ENCODE data around the gene SETD3.

SETD3 gene

DNA sequence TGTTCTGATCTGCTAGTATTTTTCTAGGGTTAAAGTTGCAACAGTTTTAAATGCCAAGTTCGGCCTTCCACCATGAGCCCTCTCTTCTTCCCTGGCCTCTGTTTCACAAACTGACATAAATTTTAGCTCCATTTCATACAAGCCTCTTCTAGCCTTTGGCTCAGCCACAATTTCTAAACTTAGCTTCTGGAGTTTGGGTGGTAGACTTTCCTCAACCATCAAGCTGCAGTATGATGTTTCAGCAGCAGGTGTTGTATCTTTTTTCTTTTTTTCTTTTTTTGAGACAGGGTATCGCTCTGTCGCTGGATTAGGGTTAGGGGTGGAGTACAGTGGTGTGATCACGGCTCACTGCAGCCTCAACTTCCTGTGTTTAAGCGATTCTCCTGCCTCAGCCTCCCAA lies 29.4 kb downstream of the SETD3 start:
- DNase-seq, result no peak

DNA sequence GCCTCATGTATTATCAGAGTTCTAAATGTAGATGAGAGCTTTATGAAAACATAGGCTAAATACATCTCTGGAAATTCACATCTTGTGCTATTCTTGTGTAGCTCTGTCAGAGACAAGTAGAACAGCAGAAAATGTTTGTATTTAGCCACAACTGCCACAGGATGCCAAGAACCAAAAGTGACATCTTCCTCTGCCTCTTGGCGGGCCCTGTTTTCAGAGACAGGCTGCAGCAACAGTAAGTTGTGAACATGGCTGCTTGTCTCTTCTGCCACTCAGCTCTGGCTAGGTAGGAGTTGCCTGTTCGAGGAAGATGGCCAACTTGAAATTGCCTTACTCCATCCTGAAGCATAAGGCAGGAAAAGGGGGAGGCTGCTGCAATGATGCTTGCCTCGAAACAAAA lies 30.4 kb downstream of the SETD3 start:
- DNase-seq, result no peak

DNA sequence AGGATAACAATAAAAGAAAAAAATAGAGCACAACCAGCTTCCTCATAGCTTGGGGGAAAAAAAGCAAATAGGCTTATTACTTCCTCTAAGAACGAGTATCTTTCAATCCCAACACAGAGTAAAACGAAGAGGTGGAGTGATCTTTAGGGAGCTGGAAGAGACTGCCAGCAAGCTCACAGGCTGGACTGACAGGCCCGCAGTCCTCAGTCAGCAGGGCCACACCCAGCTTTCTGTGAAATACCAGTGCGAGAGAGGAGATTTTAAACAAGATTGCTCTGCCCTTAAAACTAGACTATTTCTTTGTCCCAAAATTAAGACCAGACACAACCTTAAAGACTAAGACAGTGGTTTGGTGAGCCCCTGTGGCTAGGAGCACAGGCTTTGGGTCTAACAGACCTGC lies 32.9 kb downstream of the SETD3 start:
- no peak for DNase-seq

DNA sequence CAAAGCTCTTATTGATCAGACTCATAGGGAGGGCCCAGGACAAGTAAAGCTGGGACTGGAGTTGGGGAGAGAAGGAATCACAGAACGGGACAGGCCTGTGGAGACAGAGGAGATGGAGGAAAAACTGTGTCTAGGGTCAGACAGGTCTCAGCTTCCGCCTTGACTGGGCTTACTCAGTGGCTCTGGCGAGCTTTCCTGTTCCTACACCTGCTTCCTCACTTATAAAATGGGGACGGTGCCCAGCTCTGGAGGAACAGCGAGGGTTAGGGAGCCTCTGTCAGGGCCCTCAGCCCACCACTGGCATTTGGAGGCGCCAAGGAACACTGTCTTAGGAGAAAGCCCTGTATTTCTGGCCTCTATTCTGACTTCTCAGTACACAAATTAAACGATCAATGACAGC lies 34.7 kb downstream of the SETD3 start:
- no peak for DNase-seq

DNA sequence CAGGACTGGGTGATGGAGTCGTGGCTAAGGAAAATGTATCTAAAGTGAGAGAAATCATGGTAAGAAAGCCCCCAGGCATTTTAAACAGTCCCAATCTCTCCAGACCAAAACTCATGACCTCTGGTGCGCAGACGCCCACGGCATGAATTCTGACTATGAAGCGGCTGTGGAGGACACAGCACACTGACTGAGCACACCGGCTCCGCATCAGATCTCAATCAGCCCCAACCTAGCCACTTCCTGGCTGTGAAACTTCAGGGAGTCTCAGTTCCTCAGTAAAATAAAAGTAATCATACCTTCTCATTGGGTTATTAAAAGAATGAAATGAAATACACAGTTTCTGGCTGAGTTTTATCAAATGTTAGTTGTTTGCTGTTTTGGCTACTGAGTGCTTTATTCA lies 38.7 kb downstream of the SETD3 start:
- no peak for DNase-seq

DNA sequence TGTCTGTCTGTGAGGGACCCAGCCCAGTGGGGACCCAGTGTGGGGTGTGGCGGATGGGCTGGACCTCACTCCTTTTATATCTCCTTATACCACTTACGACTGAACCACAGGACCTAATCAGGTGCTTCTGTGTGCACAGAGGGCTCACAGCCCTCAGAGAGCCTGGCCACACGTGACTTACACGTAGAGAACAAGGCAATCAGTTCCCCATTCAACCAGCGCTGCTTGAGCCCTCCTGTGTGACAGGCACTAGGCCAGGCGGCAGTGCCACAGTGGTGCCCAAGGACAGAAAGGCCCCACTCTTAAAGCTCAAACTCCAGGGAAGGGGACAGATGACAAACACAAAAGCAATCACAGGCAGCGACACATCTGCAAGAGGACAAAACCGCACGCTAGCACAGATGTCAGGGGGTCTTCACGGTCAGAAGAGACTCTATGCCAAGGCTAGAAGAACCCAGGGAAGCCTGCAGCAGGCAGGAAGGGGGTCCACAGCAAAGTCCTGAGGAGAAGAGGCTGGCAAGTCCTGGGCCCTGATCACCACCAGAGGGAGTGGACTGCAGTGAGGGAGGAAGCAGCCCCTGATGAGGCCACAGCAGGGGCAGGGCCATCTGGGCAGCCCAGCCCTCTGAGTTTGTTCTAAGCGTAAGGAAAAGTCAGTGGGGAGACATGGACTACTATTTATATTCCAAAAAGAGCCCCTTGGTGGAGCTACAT lies 39.3 kb downstream of the SETD3 start:
- no peak for DNase-seq

DNA sequence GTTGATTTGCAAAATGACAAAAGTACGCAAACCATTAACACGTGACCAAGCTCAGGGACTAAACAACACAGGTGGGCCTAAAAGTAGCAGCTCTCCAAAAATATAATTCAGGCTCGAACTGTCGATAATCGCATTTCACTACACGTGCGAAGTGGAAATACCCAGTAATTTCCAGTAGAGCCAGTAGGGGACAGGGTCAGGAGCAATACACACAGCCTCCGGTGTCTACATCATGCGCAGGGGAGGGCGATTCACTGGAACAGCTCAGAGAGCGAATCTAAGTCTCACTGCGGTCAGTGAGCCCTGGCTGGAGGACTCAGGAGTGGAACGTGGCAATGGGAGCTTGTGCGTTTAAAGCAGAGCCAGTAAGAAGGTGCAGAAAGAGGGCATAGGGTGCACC lies 40.4 kb downstream of the SETD3 start:
- no peak for DNase-seq

DNA sequence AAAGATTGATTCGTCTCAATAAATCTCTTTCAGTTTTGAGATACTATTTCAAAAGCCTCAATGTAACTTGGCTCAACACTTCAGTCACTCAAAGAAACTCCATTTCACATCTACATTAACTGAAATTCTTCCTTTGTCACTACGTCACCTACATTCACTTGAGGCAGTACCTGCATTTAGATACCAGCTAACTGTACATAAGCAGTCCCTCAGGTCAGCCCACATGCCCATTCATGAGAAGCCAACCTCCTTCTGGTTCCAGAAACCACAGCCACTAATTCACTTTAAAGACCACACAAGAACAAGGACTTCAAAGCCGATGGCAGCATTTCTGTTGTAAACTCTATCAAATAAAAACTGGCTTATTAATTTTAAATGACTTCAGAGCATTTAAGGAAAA lies 43.0 kb downstream of the SETD3 start:
- no peak for DNase-seq

DNA sequence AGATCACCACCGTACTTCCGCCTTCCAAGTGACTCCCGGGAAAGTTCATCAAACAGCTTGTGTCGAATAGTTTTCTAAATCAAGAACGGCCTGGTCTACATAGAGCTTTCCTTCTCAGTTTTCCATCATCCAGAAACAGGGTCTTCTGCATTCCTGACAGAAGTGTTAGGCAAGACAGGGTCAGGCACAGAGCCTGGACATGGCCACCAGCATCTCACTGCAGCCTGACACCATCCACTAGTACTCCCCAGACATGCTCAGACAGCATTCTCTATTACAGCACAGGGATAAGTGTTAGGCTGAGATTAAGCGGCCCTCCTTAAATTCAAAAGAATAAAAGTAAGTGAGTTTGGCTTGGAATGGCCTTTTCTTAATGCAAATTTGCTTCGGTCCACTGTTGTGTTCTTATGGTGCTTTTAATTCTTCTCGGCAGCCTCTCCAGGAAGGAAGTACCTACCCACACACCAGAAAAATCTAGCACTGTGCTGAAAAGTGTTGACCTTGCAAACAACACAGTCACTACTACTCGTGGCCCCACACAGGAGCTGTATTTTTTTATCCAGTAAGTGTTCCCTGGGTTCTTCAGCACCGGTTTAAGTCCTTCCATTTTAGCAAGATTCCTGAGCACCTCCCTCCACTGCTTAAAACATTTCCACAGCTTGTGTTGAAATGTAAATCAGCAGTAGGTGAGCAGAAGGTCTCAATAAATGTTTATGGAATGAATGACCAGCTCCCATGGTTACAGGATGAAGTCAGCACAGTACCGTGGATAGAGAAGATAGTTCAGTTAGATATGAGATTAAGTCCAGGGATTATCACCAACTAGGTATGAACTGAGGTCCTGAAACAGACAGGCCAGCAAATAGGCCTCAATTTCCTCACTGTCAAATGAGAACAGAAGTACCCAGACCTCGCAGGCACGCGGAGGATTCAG lies 44.1 kb downstream of the SETD3 start:
- no peak for DNase-seq

DNA sequence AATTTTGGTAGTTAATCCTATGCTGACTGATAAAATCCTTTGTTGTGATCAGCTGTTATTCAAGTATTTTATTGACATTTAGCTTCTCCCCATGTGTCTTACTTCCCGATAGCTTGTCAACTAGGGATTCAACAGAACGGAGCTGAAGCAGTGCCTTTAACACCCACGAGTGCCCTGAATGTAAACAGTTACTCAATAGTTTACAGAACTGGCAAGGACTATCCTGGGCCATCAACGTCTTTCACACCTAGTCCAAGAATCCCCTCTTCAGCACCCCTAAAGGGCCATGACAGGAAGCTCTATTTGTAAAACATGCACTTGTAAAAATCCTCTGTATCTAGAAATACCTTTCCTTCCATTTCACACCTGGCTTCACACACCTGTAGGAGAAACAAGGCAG lies 45.3 kb downstream of the SETD3 start:
- no peak for DNase-seq

DNA sequence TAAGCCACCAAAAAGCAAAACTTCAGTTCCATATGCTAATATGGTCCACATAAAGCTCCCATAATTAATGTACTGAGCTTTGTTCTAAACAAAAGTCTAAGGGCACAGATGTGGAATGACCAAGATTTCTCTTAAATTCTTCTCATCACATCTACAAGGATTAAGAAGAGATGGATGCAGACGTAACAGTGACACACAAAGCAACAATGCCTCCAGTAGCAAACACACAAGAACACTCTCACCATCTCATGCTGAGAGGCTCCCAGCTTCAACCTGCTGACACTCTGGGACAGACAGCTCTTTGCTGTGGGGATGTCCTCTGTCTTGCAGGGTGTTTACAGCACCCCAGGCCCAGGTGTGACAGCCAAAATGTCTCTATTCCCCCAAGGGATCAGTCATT lies 48.2 kb downstream of the SETD3 start:
- no peak for DNase-seq

DNA sequence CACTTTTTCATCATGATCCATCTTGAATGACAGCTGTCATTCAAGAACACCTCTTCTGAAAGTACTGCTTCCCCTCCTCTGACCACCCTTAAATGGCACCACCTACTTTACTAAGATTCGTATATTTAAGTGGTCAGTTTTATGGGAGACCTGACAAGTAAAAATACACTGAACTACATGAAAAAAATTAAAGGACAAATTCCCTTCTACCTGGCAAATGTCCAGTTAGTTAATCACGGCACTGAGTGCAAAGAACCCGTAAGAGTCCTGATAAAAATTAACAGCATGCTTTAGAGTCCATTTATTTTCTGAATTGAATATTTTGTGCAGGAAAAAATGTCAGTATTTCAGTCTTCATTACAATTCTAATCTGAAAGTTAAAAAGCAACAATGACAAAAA lies 48.7 kb downstream of the SETD3 start:
- DNase-seq, result no peak

DNA sequence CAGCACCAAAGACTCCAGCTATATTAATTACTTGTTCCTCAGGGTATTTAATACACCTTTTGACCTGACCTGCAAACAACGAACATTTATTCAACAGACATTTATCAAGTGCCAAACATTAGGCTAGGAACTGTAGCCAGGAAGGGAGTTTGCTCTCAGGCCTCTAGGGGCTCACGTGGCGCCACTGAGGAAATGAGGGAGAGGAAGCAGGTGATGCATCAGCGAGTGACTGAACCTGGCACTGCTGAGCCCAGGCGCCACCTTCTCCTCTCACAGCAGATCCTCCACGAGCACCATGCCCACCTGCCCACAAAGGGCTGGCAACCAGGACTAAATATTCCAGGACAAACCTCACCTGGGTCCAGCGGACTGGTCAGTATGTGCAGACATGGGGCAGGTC lies 50.2 kb downstream of the SETD3 start:
- no peak for DNase-seq

DNA sequence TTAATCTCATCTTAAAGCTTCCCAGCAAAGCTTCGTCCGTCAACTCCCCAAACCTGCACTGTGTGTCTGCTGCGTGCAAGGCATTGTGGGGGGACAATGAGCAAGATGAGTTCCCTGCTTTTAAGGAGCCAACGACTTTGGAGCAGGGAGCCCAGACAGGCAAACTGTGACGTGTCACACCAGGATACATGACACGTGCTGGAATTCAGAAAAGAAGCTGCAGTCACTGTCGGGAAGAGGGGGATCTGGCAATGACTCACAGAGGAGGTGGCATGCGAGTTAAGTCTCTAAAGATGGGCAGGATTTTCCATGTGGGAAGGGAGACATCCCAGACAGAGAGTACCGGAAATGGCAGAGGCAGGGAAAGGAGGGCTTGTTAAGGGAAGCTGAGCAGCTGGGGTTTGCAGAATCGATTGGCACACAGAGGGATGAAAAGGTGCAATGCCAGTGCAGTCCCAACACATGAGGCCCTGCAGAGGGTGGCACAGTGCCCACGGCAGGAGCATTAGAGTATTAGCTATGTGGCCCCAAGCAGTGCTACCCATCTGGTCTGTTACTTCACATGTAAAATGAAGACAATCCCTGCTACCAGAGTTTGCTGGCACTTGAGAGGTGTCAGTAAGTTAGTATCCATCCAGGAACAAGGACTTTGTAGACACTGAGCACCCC lies 52.9 kb downstream of the SETD3 start:
- DNase-seq, result no peak

DNA sequence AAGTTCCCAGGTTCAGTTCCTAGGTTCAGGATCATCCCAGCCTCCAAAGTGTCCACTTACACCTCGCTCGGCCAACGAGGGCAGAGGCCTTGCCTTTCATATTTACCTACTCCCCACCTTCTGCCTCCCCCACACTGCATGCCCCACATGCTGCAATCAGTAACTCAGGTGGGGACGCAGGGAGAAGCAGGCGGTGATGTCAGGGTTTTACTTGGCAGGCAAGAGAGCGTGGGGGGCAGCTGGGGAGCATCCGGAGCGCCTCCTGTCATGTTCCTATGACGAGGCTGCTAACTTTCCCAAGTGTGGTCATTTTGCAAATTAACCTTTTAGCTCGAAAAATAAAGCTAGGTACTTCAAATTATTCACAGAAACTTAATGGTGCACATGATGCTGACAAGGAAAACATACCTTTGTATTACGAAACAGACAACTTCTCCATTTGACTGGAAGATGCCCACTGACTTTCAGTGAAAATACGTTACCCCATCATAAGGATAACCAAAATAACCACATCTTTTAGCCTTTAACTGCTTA lies 53.8 kb downstream of the SETD3 start:
- DNase-seq, result no peak

DNA sequence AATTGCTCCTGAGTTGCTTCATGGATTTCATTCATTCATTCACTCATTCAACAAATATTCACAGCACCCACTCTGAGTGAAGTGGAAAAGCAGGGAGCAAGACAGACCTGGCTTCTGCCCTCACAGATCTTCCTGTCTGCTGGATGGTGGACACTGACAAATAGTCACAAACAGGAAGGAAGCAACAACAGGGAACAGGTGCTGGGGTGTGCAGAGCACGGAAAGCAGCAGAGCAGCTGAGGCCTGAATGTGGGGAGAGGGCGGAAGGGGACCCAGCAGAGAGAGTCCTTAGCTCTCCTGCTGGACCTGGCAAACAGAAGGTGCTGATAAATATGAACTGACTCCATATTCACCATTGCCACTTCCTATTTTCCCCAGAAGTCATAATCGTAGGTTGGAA lies 54.4 kb downstream of the SETD3 start:
- DNase-seq, result no peak

DNA sequence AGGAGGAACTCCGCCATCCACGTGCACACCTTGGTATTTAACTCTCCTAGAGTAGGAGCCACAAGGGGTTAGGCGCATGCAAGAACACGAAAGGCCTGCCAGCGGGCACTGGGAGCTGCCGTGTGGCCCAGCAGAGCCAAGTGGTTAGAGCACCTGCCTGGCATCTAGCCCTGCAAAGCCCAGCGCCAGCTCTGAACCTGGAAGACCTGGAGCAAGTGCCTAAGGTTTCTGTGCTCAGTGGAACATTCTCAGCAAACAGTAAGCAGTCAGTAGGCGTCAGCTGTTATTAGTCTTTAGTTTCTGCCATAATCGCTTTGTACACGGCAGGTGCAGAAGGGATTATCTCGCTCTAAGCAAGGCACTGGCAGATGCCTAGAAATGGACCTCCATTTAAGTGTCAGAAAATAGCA lies 55.4 kb downstream of the SETD3 start:
- no peak for DNase-seq

DNA sequence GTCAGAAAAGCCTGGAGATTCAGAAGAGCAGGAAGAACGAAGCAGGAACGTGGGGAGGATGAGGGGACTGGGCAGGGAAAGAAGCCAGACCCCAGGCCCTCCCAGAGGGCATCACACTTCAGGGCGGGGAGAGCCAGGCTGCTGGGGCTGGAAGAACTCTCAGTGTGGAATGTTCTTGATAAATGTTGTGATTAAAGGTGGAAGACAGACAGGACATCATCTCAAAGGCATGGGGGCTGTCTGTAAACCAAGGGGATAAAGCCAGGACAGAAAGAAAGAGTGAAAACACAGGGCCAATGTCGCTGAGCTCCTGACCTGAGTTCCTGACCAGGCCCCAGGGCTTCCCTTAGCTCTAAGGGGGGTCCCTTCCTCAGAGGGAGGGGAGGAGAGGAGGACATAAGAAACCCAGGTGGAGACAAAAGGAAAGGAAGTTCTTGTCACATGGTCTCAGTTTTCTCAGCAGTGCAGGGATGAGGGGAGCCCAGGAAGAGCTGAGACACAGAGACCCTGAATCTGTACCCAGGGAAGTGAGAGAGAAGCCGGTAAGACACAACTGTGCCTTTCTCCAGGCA lies 56.3 kb downstream of the SETD3 start:
- no peak for DNase-seq

DNA sequence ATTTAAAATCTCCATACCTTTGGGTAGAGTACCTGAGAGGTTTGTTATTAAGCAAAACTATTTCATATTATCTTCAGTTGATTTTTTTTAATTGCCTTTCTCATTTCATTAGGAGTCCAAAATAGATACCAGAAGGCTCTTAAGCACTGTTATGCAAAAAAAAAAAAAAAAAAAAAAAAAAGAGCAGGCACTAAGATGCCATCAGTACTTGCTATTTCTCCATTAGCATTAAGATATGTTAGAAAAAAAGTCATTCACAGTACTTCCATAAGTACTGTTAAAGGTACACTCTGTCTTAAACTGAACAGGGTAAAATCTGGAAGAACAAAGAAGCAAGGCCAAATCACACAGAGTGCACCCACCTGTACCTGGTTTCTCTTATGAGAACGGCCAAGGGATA lies 57.2 kb downstream of the SETD3 start:
- no peak for DNase-seq

DNA sequence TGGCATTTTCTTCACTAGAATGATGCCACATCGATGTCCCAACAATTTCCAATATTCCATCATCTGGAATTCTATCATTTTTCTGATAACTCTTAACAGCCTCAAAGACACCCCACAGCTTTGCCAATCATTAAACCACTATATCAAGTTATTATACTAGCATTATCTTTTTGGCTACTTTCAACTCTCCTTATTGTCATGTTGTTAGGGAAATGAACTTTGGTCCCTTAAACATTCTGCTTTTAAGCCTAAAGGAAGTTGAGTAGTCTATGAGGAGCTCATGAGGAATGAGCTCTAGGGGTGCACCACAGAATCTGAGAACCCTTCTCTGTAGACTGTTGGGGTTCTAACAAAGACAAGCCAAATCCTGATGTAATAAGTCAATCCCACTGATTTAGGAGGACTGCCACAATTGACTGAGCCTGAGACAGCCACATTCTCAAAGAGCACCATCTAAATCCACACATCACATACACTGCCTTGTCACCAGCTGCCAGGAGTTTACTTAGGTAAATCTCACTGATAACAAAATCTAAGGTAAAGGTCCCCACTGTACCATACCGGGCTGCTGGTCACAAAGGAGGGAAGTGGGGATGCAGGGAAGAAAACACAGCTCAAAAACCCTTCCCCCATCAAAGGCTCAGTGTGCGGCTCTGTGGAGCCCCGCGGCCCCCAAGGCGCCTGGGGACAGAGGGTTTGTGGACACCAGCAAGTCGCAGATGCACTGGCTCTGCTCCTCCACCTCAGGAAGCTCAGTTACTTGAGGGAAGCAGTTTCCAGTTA lies 58.2 kb downstream of the SETD3 start:
- no peak for DNase-seq

DNA sequence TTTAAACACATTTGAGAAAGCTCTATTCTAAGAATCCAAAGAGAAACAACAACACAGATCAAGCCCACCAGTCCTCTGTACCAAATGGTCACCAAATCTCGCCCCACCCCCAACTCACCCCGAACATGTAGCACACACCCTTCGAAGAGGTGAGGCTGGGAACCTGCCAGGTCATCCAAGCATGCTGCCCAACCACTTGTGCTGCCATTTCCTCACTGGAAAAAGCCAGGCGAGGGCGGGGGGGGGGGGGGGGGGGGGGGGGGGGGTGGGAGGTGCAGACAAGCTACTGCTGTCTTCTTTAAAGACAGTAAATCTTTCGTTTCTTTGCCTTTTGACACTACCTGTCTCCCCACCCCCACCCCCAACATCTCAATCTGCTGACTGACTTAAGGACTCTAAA lies 59.9 kb downstream of the SETD3 start:
- DNase-seq, result no peak

DNA sequence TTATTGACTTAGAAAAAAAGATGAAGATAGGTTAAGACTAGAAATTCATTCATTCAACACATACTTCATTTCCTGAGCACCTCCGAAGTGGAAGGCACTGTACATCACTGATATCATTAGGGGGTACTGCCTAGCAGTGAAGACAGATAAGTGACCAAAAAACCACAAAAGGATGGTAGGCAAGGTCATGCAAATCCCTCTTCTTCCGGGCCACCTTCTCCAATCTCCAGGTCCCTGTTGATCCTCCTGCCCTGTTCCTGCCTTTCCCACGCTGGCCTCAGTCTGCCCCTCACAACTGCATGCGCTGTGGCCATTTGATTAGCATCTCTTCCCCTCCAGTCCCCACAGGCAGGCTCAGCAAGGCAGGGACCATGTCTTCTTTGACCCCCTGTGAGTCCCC lies 60.8 kb downstream of the SETD3 start:
- no peak for DNase-seq

DNA sequence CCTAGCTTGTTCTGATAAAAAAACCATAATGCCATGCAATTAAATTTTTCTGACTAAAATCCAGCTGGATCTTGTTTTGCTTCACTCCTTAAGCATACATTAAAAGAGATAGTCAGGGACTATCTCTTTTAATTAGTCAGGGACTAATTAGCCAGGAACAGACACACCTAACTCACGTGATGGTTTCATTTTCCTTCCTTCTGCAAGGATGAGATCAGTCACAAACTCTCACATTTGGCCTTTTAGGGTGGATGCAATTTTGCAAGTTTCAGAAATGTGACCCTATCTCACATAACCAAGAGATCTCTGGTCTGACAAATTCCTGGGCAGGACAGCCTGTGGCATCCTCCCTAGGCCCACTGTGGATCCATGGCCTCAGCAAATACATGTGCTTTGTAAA lies 62.4 kb downstream of the SETD3 start:
- DNase-seq, result no peak
